Heart left ventricle (tissue), 16 donors: ENCODE results near the gene ZNF691. TPM values are rescaled to one million over a fixed set of nuclear protein-coding genes. Genes with fewer than 3 reads are reported as not detected.
A peak's percentile ranks its signal among the peaks of the same experiment; 100 is the strongest.

Experiments used
- ATAC-seq, 4 donors: fragments of 200-7000 bp; cut with Tn5 transposase; one replicate each; pipeline ENCODE4 v1.9.1; 2020 to 2022; ENCODE audit warnings: moderate library complexity in 4 of 4, mild to moderate bottlenecking in 3 of 4, moderate number of reproducible peaks in 1 of 4
- DNase-seq, 5 donors: peaks; one replicate each; pipeline ENCODE4 v3.0.0-alpha.2; 2020
- H3K27ac ChIP-seq, 12 donors: fragments of 200-600 bp; sonication (generic) in 4 of 12; one replicate each; pipeline versions ENCODE4 v1.5.0 to v1.8.0; 2016 to 2022; ENCODE audit warnings: mild to moderate bottlenecking in 2 of 12
- H3K27me3 ChIP-seq, 9 donors: fragments of 200-600 bp; sonication (generic) in 2 of 9; one replicate each; pipeline versions ENCODE4 v1.5.1 to v1.8.0; 2016 to 2022; ENCODE audit warnings: mild to moderate bottlenecking in 3 of 9
- H3K36me3 ChIP-seq, 9 donors: fragments of 200-600 bp; sonication (generic) in 2 of 9; one replicate each; pipeline versions ENCODE4 v1.5.0 to v1.8.0; 2018 to 2022; ENCODE audit warnings: mild to moderate bottlenecking in 2 of 9
- H3K4me1 ChIP-seq, 12 donors: fragments of 200-600 bp; sonication (generic) in 4 of 12; one replicate each; pipeline versions ENCODE4 v1.5.0 to v1.8.0; 2016 to 2022; ENCODE audit warnings: mild to moderate bottlenecking in 3 of 12
- H3K4me3 ChIP-seq, 12 donors: fragments of 200-600 bp; sonication (generic) in 4 of 12; one replicate each; pipeline versions ENCODE4 v1.5.0 to v1.8.0; 2017 to 2022; ENCODE audit warnings: mild to moderate bottlenecking in 9 of 12, moderate library complexity in 4 of 12
- H3K9me3 ChIP-seq, 12 donors: fragments of 200-600 bp; sonication (generic) in 4 of 12; one replicate each; pipeline versions ENCODE4 v1.5.0 to v1.8.0; 2016 to 2022; ENCODE audit warnings: mild to moderate bottlenecking in 1 of 12
- POLR2A ChIP-seq, 2 donors: fragments of 450-650 bp; IDR thresholded peaks; one replicate each; pipeline ENCODE4 v1.6.1; 2017; ENCODE audit warnings: antibody characterized with exemption in 2 of 2, mild to moderate bottlenecking in 2 of 2, moderate library complexity in 2 of 2
- WGBS, 4 donors: extraction: QIAGEN DNeasy Blood & Tissue Kit in 2 of 4; methylation state at CpG; one replicate each; pipeline versions ENCODE4 v1.1.5 to v1.1.7; 2013 to 2018; 5-methylcytosine and 5-hydroxymethylcytosine counted together
- intact Hi-C, 10 donors: fragments of 100-400 bp; cut with DNase I; formaldehyde crosslinking; loops; one replicate each; pipeline versions ENCODE4 v1.11.1 to v1.14.2; 2022
- polyA plus RNA-seq, 2 donors: library from polyadenylated mRNA; stranded (reverse); fragments of 200-250 nt; gene quantifications; one replicate each; pipeline ENCODE4 v1.2.3, GENCODE V29; 2013
- total RNA-seq, 9 donors: library from RNA; depleted of rRNA in 2 of 9; stranded (reverse); fragments of >200 nt in 2 of 9; fragmentation: NEBNext Ultra II Directional in 3 of 9; extraction: Animal tissue kit (Norgen Biotek cat#: 25700) in 3 of 9; gene quantifications; one replicate each; pipeline versions ENCODE4 v1.1.0 to v1.2.4, GENCODE V29; 2016 to 2023
- TF ChIP-seq, protein P1 (sequence below), 12 donors: fragments of 200-600 bp; sonication (generic) in 4 of 12; IDR thresholded peaks; one replicate each; pipeline versions ENCODE4 v1.5.0 to v1.8.0; 2018 to 2022; ENCODE audit warnings: antibody characterized with exemption in 12 of 12, mild to moderate bottlenecking in 5 of 12
- donor health status: ischemic (EF 13 %, LVEDD 7.1; RV severe dilation, severe dysfunction).
- donor health status: healthy with polysubstance abuse.
- donor health status: DM: no; HTN: yes; CAD: no.
- donor health status: DM: no; HTN: no; CAD: no.
- donor health status: ischemic (EF 25% LVEDD 6.9; RV normal size, moderate dysfunction).
- donor health status: ischemic (EF 25% LVEDD 5.7; RV mildly dilated, moderate dysfunction).
- donor health status: healthy.
- donor health status: DM: yes; HTN: yes; CAD: no.
- donor health status: ischemic (EF 35%, LVEDD 5.7; RV mildly dilated, moderate dysfunction).
- donor health status: nonischemic (EF 11% LVEDD 7.7; RV severe dilation, severe dysfunction).
- donor health status: DM: yes; HTN: yes; CAD: no.
- donor health status: PGD.
- donor health status: ischemic (EF 29% LVEDD 5.4; RV normal size, mild dysfunction).
- donor health status: nonischemic (EF 23%, LVEDD 6.1; RV moderate dilation, normal function).

ZNF691 gene
- total and polyA plus RNA-seq, 11 donors, result 4.9 to 11.6 (median 8.0) TPM

DNA sequence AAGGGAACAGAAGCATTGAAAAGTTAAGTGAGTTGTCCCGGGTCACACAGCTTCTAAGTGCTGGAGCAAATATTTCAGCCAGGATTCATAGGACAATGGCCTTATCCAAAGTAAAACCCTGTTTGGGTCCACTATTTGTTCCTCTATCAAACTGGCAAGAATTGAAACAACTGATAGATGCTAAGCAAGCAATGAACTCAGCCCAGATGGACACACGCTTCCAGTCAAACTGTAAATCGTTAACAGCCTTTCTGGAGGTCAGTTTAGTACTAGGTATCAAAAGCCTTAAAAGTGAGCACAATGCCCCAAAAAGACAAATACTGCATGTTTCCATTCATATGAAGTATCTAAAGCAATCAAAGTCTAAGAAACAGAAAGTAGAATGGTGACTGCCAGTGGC, 28.4 kb upstream of the ZNF691 start:
- H3K4me3 ChIP-seq, result peak overlapping the region in 8 of 12 donors; percentile 70 to 92 (median 82)
- H3K9me3 ChIP-seq, result no peaks in the 10 kb centered on the region
- peak overlapping the region in 2 of 12 donors; percentile 98 to 99 for H3K27ac ChIP-seq
- ATAC-seq (no peak), DNase-seq (no peak)
- no peaks in the 10 kb centered on the region for H3K27me3 ChIP-seq
- 94 to 100% (median 96%) methylated on average over 3 of the region's 3 CpGs for WGBS, 4 donors
- intact Hi-C loops, result loop anchor here in 3 of 10 donors (1.0 to 5.0 kb wide), 4 partner anchors 28 to 51 kb away; partner anchors contain the start of genes C1orf50 (in 2 of the 3), P3H1 (in 2 of the 3) and ZNF691 (in 2 of the 3)
- peaks cover 0 to 36% (median 17%) of the 10 kb centered on the region in 12 donors for H3K4me1 ChIP-seq
- TF ChIP-seq, protein P1, sequence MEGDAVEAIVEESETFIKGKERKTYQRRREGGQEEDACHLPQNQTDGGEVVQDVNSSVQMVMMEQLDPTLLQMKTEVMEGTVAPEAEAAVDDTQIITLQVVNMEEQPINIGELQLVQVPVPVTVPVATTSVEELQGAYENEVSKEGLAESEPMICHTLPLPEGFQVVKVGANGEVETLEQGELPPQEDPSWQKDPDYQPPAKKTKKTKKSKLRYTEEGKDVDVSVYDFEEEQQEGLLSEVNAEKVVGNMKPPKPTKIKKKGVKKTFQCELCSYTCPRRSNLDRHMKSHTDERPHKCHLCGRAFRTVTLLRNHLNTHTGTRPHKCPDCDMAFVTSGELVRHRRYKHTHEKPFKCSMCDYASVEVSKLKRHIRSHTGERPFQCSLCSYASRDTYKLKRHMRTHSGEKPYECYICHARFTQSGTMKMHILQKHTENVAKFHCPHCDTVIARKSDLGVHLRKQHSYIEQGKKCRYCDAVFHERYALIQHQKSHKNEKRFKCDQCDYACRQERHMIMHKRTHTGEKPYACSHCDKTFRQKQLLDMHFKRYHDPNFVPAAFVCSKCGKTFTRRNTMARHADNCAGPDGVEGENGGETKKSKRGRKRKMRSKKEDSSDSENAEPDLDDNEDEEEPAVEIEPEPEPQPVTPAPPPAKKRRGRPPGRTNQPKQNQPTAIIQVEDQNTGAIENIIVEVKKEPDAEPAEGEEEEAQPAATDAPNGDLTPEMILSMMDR (IDR thresholded peaks at IDR 0.05), result no peak
- no peak for TF ChIP-seq POLR2A (IDR thresholded peaks at IDR 0.05)
- peaks cover 0 to 13% (median 0%) of the 10 kb centered on the region in 9 donors for H3K36me3 ChIP-seq

DNA sequence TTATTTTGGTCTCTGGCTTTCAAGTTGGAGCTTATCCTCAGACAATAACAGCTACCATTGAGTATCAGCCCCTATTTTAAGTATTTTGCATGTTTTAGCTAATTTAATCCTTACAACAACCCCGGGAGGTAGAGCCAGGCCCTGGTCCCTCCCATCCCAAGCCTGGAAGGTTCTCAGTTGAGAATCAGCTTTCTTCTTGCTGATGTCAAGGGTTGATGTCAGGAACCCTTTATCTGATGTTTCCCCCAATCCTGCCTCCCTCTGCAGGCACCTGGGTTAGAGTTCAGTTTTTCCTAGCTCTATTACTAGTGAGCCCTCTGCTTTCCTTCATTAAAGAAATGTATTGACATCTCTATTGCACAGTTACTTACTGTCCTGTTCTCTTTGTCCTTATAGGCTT, 25.6 kb upstream of the ZNF691 start:
- WGBS, 4 donors, result 67 to 73% (median 69%) methylated on average over 1 of the region's 1 CpG
- DNase-seq (no peak), ATAC-seq (no peak)
- H3K4me1 ChIP-seq, result peaks cover 0 to 33% (median 15%) of the 10 kb centered on the region in 12 donors
- H3K4me3 ChIP-seq, result no peak overlapping the region
- no peaks in the 10 kb centered on the region for H3K36me3 ChIP-seq
- no peaks in the 10 kb centered on the region for H3K27me3 ChIP-seq
- TF ChIP-seq, protein P1 (IDR thresholded peaks at IDR 0.05), result no peak
- no peak for TF ChIP-seq POLR2A (IDR thresholded peaks at IDR 0.05)
- intact Hi-C loops, result loop anchor here in 1 of 10 donors (5.0 kb wide), 1 partner anchor 54 kb away; the partner anchor contains the start of genes C1orf50 and P3H1
- H3K27ac ChIP-seq, result no peak overlapping the region
- H3K9me3 ChIP-seq, result no peaks in the 10 kb centered on the region

- no peak for ATAC-seq
- H3K27ac ChIP-seq, result no peak overlapping the region
- H3K27me3 ChIP-seq, result no peaks in the 10 kb centered on the region
- intact Hi-C loops, result loop anchor here in 1 of 10 donors (5.0 kb wide), 1 partner anchor 54 kb away; the partner anchor contains the start of genes C1orf50 and P3H1
- no peaks in the 10 kb centered on the region for H3K9me3 ChIP-seq
- no peak for DNase-seq
- 88 to 97% (median 96%) methylated on average over 2 of the region's 2 CpGs for WGBS, 4 donors
- H3K4me3 ChIP-seq, result no peak overlapping the region
- TF ChIP-seq POLR2A (IDR thresholded peaks at IDR 0.05), result no peak
- TF ChIP-seq, protein P1 (IDR thresholded peaks at IDR 0.05), result no peak
- no peaks in the 10 kb centered on the region for H3K36me3 ChIP-seq
- peaks cover 0 to 24% (median 7%) of the 10 kb centered on the region in 12 donors for H3K4me1 ChIP-seq
These were observed 24.7 kb upstream of the ZNF691 start for GRCh38 chr1:42821690-42822089.

GRCh38 chr1:42822800-42823392, 23.5 kb upstream of the ZNF691 start:
- Histone ChIP-seq H3K27me3 (no peaks in the 10 kb centered on the region), H3K4me1 (peaks cover 0 to 19% (median 3%) of the 10 kb centered on the region in 12 donors), H3K9me3 (no peaks in the 10 kb centered on the region), H3K36me3 (peaks cover 0 to 5% (median 0%) of the 10 kb centered on the region in 9 donors), H3K4me3 (no peak overlapping the region), H3K27ac (no peak overlapping the region)
- DNase-seq (no peak), ATAC-seq (no peak)
- intact Hi-C loops, result loop anchor here in 1 of 10 donors (5.0 kb wide), 1 partner anchor 56 kb away; the partner anchor contains the start of genes C1orf50 and P3H1
- 73 to 78% (median 74%) methylated on average over 2 of the region's 2 CpGs for WGBS, 4 donors
- no peak for TF ChIP-seq POLR2A (IDR thresholded peaks at IDR 0.05)
- TF ChIP-seq, protein P1 (IDR thresholded peaks at IDR 0.05), result no peak
